GM10248 (cell line): Measurements from ENCODE around the gene ZNF814.
"Not testable (repeated sequence)": the region's sequence is repeated elsewhere in the genome, so short reads cannot be mapped to it uniquely, and the experiment has no call there.

ENCODE experiments used
- CTCF ChIA-PET: fragments of 300-600 bp; sonication (Branson Sonifier 250); formaldehyde crosslinking; extraction: SDS; loops from one replicate; lab custom pipeline; 2021; ENCODE audit warnings: antibody characterized with exemption; lab: Yijun Ruan, JAX
- POLR2A ChIA-PET: fragments of 350-650 bp; sonication (Branson Sonifier 250); formaldehyde crosslinking; extraction: SDS; loops from one replicate; lab custom pipeline; 2020; ENCODE audit warnings: antibody characterized with exemption; lab: Yijun Ruan, JAX
- DNase-seq: peaks from one replicate; pipeline ENCODE4 v3.0.0; 2012; ENCODE audit errors: extremely low spot score
- TF ChIP-seq, protein P1 (sequence below): IDR thresholded peaks from 2 replicates; pipeline ENCODE4 v1.5.1; 2012; ENCODE audit warnings: mild to moderate bottlenecking, low read depth; ENCODE audit errors: extremely low read depth, missing control alignments, control extremely low read depth

The ZNF814 gene

GRCh38 chr19:57829316-57829715, 59.5 kb downstream of the ZNF814 start:
- TF ChIP-seq, protein P1, sequence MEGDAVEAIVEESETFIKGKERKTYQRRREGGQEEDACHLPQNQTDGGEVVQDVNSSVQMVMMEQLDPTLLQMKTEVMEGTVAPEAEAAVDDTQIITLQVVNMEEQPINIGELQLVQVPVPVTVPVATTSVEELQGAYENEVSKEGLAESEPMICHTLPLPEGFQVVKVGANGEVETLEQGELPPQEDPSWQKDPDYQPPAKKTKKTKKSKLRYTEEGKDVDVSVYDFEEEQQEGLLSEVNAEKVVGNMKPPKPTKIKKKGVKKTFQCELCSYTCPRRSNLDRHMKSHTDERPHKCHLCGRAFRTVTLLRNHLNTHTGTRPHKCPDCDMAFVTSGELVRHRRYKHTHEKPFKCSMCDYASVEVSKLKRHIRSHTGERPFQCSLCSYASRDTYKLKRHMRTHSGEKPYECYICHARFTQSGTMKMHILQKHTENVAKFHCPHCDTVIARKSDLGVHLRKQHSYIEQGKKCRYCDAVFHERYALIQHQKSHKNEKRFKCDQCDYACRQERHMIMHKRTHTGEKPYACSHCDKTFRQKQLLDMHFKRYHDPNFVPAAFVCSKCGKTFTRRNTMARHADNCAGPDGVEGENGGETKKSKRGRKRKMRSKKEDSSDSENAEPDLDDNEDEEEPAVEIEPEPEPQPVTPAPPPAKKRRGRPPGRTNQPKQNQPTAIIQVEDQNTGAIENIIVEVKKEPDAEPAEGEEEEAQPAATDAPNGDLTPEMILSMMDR, result no peak
- no peak for DNase-seq
- ChIA-PET POLR2A (interaction anchor here (1.0 kb wide), 1 partner anchor 15 kb away, joined by 3 read pairs; the partner anchor contains the start of gene ZNF552), CTCF (interaction anchor here (0.9 to 1.3 kb wide), 4 partner anchors 8 to 115 kb away, joined by 3 read pairs; partner anchors contain the start of gene ZNF552)

DNA sequence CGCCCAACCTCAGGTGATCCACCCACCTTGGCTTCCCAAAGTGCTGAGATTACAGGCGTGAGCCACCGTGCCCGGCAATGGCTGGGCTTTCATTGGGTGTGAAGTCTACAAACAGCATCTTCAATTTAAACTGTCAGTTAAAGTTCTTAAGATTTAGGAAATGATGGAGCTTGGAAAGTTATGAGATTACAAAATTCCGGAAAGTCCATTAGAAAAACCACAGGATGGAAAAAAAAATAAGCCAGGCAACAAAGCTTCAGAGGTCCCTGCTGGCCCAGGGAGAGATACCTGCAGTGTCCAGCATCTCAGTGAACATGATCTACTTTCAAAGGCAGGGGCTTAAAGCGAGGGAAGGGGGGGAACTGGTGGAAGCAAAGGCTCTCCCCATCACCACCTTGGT, 63.3 kb downstream of the ZNF814 start:
- CTCF ChIA-PET, result no interaction called here
- DNase-seq, result no peak
- TF ChIP-seq, protein P1, result no peak
- POLR2A ChIA-PET, result no interaction called here

GRCh38 chr19:57823608-57824007, 65.2 kb downstream of the ZNF814 start:
- DNase-seq, CTCF ChIA-PET, POLR2A ChIA-PET: not testable (repeated sequence)

- DNase-seq, CTCF ChIA-PET, POLR2A ChIA-PET: not testable (repeated sequence)
Observed at GRCh38 chr19:57823155-57823554, 65.7 kb downstream of the ZNF814 start.

DNA sequence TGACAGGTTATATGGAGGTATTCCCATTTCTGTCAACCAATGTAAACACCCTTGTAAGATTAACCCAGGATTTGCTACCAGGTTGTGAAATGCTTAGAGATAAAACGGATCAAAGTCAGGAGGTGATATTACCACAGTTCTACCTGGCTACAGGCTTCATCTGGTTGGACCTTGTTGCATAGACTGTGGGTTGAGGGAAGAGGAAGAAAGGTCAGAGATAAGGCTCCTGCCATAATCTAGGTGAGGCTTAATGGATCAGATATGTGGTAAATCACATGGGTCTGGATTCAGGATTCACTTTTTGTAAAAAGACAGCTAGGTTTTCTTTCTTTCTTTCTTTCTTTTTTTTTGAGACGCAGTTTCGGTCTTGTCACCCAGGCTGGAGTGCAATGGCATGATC, 67.3 kb downstream of the ZNF814 start:
- DNase-seq, POLR2A ChIA-PET: not testable (repeated sequence)
- CTCF ChIA-PET, result interaction anchor here (1.3 kb wide), 2 partner anchors 8 to 25 kb away, joined by 3 read pairs; partner anchors contain the start of gene ZNF587B

DNA sequence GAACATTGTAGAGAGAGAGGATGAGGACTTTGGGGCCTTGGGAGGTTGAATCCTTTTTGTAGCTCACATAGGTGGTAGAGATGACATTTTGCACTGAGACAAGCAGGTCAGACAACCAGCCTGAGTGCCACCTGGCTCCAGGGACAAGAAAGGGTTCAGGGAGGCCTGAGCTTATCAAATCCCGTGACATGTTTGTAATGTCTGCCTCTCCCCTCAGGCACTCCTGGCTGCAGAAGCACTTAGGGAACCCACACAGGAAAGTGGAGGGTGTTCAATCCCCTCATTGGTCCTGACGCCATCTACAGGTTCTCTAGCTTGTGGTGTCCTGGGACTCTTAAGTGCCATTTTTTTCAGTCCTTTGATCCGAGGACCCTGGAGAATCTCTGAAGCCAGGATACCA, 67.7 kb downstream of the ZNF814 start:
- ChIA-PET POLR2A (interaction anchor here (0.8 kb wide), 1 partner anchor 31 kb away, joined by 4 read pairs; no protein-coding TSS in a partner anchor), CTCF (interaction anchor here (1.3 kb wide), 2 partner anchors 9 to 26 kb away, joined by 3 read pairs; partner anchors contain the start of gene ZNF587B)
- DNase-seq, result not testable (repeated sequence)

- POLR2A ChIA-PET, result interaction anchor here (0.8 kb wide), 1 partner anchor 32 kb away, joined by 4 read pairs; no protein-coding TSS in a partner anchor
Observed at GRCh38 chr19:57820599-57820998, 68.2 kb downstream of the ZNF814 start.

DNA sequence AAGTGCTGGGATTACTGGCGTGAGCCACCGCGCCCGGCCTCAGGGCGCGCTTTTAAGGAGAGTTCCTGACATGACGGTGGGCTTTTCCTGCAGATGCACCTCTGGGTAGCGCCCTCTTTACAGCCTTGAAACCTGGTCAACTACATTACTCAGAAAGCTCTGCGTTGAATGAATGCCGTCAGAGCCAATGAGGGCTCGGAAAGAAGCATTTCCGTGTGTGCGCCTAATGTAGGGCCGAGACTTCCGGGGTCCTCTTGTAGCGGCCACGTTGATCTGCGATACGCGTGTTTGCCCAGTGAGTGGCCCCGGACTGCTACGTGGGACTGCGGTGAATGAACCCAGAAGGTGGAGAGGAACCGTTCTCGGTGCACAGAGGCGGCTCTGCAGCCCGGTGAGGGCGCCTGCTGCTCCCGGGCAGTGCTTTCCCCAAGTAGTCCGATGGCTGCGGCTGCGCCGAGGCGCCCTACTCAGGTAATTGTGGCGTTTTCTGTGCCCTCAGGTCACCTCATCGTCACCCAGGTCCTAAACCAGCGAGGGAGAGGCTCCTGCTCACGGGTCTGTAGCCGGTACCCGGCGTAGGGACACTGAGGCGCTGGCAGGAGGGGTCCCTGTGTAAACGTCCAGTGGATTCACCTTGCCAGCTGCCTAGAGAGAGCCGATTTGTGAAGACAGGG, 69.2 kb downstream of the ZNF814 start:
- CTCF ChIA-PET, result interaction anchor here (0.8 to 1.5 kb wide), 7 partner anchors 9 to 85 kb away, joined by 3 to 4 read pairs (median 3); no protein-coding TSS in a partner anchor
- POLR2A ChIA-PET, result interaction anchor here (0.6 kb wide), 1 partner anchor 348 kb away, joined by 5 read pairs; no protein-coding TSS in a partner anchor
- TF ChIP-seq, protein P1, result peak; percentile 47
- peak; percentile 93 for DNase-seq

More at GRCh38 chr19:57820599-57820998, 68.2 kb downstream of the ZNF814 start:
- CTCF ChIA-PET, result interaction anchor here (0.8 to 1.5 kb wide), 4 partner anchors 9 to 84 kb away, joined by 3 to 4 read pairs (median 3); partner anchors contain the start of gene ZNF587B
- TF ChIP-seq, protein P1, result no peak
- no peak for DNase-seq
